ENCODE measurements around the gene CCL13.

CCL13 gene

GRCh38 chr17:34382621-34383124 lies 26.4 kb downstream of the CCL13 start:
- Mint-ChIP-seq H3K36me3 (no peaks in the 10 kb centered on the region), H3K27ac (no peak overlapping the region), H3K4me3 (no peak overlapping the region), H3K9me3 (no peaks in the 10 kb centered on the region), H3K27me3 (peaks cover 29% of the 10 kb centered on the region), H3K4me1 (peaks cover 66% of the 10 kb centered on the region)
- DNase-seq: peak; percentile 37
- CTCF ChIA-PET: interaction anchor here (0.7 to 7.1 kb wide), 10 partner anchors 11 to 211 kb away, joined by 3 to 69 read pairs (median 6); partner anchors contain the start of genes CCL1 and CCL13

- DNase-seq: no peak
- Mint-ChIP-seq H3K36me3 (no peaks in the 10 kb centered on the region), H3K4me3 (no peak overlapping the region), H3K4me1 (peaks cover 70% of the 10 kb centered on the region), H3K27ac (no peak overlapping the region), H3K9me3 (no peaks in the 10 kb centered on the region), H3K27me3 (peaks cover 34% of the 10 kb centered on the region)
- CTCF ChIA-PET: interaction anchor here (0.7 to 7.1 kb wide), 11 partner anchors 11 to 211 kb away, joined by 3 to 69 read pairs (median 5); partner anchors contain the start of genes CCL1 and CCL13
These were observed 26.9 kb downstream of the CCL13 start for GRCh38 chr17:34383216-34383615.

DNA sequence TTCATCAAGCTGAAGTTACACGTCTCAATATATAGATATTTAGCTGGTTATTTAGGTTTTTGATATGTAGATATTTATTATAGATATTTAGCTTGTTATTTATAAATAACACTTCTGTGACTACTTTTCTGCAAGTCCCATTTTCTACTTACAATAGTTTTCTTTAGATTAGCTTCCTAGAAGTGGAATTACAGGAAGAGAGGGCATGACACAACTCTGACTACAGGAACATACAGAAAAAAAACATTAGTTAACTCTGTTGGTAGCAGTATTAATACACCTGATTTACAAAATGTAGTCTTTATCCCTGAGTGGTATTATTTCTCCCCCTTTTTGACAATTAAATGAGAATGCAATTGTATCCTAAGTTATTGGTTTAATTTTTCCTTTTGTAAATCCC lies 28.0 kb downstream of the CCL13 start:
- H3K4me3 Mint-ChIP-seq: no peak overlapping the region
- H3K4me1 Mint-ChIP-seq: peaks cover 65% of the 10 kb centered on the region
- DNase-seq: no peak
- no peak overlapping the region for H3K27ac Mint-ChIP-seq
- CTCF ChIA-PET: interaction anchor here (0.8 to 7.1 kb wide), 4 partner anchors 23 to 183 kb away, joined by 3 to 69 read pairs (median 8); partner anchors contain the start of gene CCL1
- no peaks in the 10 kb centered on the region for H3K9me3 Mint-ChIP-seq
- no peaks in the 10 kb centered on the region for H3K36me3 Mint-ChIP-seq
- peaks cover 39% of the 10 kb centered on the region for H3K27me3 Mint-ChIP-seq

DNA sequence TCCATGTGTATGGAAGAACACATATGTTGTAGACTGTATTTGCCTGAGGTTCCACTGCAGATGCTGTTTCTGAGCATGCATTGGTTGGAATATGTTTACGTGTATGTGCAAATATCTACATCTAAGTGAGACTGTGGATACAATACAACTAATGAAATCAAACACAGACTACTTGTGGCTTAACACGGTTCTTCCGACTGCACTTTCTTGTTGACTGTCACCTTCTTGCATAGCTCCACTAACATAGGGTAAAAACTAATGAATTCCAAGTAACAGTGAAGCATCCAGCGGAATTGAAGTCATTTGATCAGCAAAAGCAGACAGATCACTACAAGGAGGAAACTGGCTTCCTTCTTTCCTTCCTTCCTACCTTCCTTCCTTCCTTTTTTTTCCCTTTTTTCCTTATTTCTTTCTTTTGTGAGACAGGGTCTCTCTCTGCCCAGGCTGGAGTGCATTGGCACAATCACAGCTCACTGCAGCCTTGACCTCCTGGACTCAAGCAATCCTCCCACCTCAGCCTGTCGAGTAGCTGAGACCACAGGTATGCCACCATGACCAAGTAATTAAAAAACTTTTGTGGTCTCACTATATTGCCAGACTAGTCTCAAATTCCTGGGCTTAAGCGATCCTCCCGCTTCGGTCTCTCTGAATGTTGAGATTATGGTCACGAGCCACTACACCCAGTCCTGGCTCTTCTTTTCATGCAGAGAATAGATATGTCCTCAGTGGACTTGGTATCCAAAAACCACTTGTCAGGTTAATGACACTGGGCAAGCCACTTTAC lies 28.7 kb downstream of the CCL13 start:
- DNase-seq: no peak
- no peak overlapping the region for H3K4me3 Mint-ChIP-seq
- H3K4me1 Mint-ChIP-seq: peaks cover 65% of the 10 kb centered on the region
- no peaks in the 10 kb centered on the region for H3K36me3 Mint-ChIP-seq
- H3K27ac Mint-ChIP-seq: no peak overlapping the region
- CTCF ChIA-PET: interaction anchor here (7.1 kb wide), 1 partner anchor 24 kb away, joined by 69 read pairs; the partner anchor contains the start of gene CCL1
- H3K9me3 Mint-ChIP-seq: no peaks in the 10 kb centered on the region
- peaks cover 40% of the 10 kb centered on the region for H3K27me3 Mint-ChIP-seq

- Mint-ChIP-seq H3K27me3 (peaks cover 53% of the 10 kb centered on the region), H3K27ac (no peak overlapping the region), H3K4me3 (no peak overlapping the region), H3K4me1 (peaks cover 65% of the 10 kb centered on the region), H3K36me3 (no peaks in the 10 kb centered on the region), H3K9me3 (no peaks in the 10 kb centered on the region)
- no peak for DNase-seq
- CTCF ChIA-PET: interaction anchor here (7.1 kb wide), 1 partner anchor 25 kb away, joined by 69 read pairs; the partner anchor contains the start of gene CCL1
These were observed 30.0 kb downstream of the CCL13 start for GRCh38 chr17:34386343-34386696.

- Mint-ChIP-seq H3K4me3 (no peak overlapping the region), H3K27me3 (peaks cover 58% of the 10 kb centered on the region), H3K9me3 (no peaks in the 10 kb centered on the region), H3K4me1 (peaks cover 65% of the 10 kb centered on the region), H3K27ac (peak overlapping the region; percentile 24), H3K36me3 (no peaks in the 10 kb centered on the region)
- no peak for DNase-seq
- CTCF ChIA-PET: interaction anchor here (1.2 to 7.1 kb wide), 2 partner anchors 9 to 26 kb away, joined by 5 to 69 read pairs; partner anchors contain the start of gene CCL1
These were observed 30.6 kb downstream of the CCL13 start for GRCh38 chr17:34386697-34387550.

DNA sequence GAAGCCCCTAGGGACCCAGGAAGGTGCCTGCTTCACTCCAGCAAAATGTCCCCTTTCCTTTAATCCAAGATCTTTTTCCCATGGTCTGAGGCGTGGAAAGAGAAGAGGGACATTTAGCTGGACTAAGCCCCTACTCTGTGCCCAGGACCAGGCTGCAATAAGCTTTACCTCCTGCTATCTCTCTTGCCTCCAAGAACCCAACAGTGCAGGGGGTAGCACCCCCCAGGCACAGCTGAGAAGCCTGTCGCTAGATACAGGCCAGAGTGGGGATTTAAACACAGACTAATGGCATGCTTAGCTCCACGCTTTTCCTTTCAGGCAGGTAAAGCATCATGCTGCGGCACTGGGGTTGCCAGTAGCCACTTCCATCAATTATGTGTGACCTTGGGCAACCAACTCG lies 31.3 kb downstream of the CCL13 start:
- peaks cover 60% of the 10 kb centered on the region for H3K4me1 Mint-ChIP-seq
- H3K9me3 Mint-ChIP-seq: no peaks in the 10 kb centered on the region
- no peaks in the 10 kb centered on the region for H3K36me3 Mint-ChIP-seq
- CTCF ChIA-PET: interaction anchor here (1.2 to 7.1 kb wide), 2 partner anchors 9 to 26 kb away, joined by 5 to 69 read pairs; partner anchors contain the start of gene CCL1
- DNase-seq: no peak
- no peak overlapping the region for H3K4me3 Mint-ChIP-seq
- peaks cover 59% of the 10 kb centered on the region for H3K27me3 Mint-ChIP-seq
- no peak overlapping the region for H3K27ac Mint-ChIP-seq

DNA sequence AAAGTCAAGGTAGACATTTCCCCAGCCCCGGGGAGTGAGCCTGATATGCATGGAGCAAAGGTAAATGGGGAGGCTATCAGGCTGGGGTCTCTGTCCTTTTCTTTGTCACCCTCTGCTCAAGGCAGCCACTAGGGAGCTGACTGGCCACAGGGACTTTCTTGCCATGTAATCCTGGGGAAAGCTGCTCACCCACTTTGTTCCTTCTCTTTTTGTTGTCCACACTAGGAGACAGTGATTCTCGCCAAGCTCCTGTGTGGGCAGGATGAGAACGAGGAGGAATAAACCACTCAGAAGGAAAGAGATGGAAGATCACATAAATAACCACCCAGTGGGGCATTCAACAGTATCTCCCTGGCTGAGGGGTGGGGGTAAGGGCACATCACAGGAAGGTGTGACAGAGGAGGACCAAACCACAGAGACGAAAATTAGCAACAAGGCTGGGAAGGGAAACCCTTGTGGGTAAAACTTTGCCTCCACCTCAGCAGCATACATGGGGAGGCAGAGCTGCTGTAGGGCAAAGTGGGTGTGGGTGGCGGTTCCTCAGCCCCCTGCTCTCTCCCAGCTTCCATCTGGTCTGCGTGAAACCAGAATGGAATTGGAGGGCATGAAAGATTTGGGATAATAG lies 33.0 kb downstream of the CCL13 start:
- peak; percentile 45 for DNase-seq
- Mint-ChIP-seq H3K4me3 (no peak overlapping the region), H3K9me3 (no peaks in the 10 kb centered on the region), H3K27me3 (peaks cover 68% of the 10 kb centered on the region), H3K4me1 (peaks cover 45% of the 10 kb centered on the region), H3K27ac (peak overlapping the region; percentile 24), H3K36me3 (no peaks in the 10 kb centered on the region)
- CTCF ChIA-PET: interaction anchor here (0.6 to 1.7 kb wide), 4 partner anchors 27 to 189 kb away, joined by 3 to 10 read pairs (median 3); partner anchors contain the start of gene CCL1

- H3K36me3 Mint-ChIP-seq: no peaks in the 10 kb centered on the region
- no peaks in the 10 kb centered on the region for H3K9me3 Mint-ChIP-seq
- H3K4me1 Mint-ChIP-seq: peaks cover 37% of the 10 kb centered on the region
- H3K27me3 Mint-ChIP-seq: peaks cover 72% of the 10 kb centered on the region
- H3K4me3 Mint-ChIP-seq: no peak overlapping the region
- H3K27ac Mint-ChIP-seq: no peak overlapping the region
- CTCF ChIA-PET: interaction anchor here (0.6 kb wide), 1 partner anchor 611 kb away, joined by 3 read pairs; no protein-coding TSS in a partner anchor
- DNase-seq: no peak
These were observed 34.4 kb downstream of the CCL13 start for GRCh38 chr17:34390649-34391048.

- no peak for DNase-seq
- H3K4me1 Mint-ChIP-seq: peaks cover 37% of the 10 kb centered on the region
- CTCF ChIA-PET: interaction anchor here (1.5 kb wide), 1 partner anchor 30 kb away, joined by 9 read pairs; no protein-coding TSS in a partner anchor
These were observed 35.0 kb downstream of the CCL13 start for GRCh38 chr17:34391241-34391640.

GRCh38 chr17:34393401-34393800 lies 37.1 kb downstream of the CCL13 start:
- peaks cover 64% of the 10 kb centered on the region for H3K27me3 Mint-ChIP-seq
- DNase-seq: no peak
- no peak overlapping the region for H3K27ac Mint-ChIP-seq
- no peak overlapping the region for H3K4me3 Mint-ChIP-seq
- CTCF ChIA-PET: no interaction called here
- no peaks in the 10 kb centered on the region for H3K9me3 Mint-ChIP-seq
- no peaks in the 10 kb centered on the region for H3K36me3 Mint-ChIP-seq
- H3K4me1 Mint-ChIP-seq: peaks cover 24% of the 10 kb centered on the region

More at GRCh38 chr17:34391241-34391640, 35.0 kb downstream of the CCL13 start:
- Mint-ChIP-seq H3K27ac (no peak overlapping the region), H3K36me3 (no peaks in the 10 kb centered on the region), H3K9me3 (no peaks in the 10 kb centered on the region), H3K27me3 (peaks cover 67% of the 10 kb centered on the region), H3K4me3 (no peak overlapping the region)

DNA sequence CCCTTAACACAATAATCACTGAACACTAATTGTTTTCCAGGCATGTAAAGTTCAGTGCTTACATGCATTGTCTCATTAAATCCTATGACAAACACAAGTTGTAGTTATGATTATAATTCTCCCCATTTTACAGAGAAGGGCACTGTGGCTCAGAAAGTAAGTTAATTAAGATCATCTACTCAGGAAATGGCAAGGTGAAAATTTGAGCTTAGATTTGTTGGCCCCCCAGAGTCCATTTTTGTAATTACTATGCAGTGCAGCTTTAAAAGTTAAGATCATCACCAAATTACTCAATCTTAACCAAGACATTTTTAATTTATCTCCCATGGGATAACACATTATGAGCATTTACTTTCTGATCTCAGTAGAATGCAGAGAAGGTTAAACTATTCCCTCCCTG lies 41.0 kb downstream of the CCL13 start:
- no peaks in the 10 kb centered on the region for H3K9me3 Mint-ChIP-seq
- CTCF ChIA-PET: interaction anchor here (0.8 to 1.9 kb wide), 7 partner anchors 8 to 196 kb away, joined by 3 to 7 read pairs (median 5); partner anchors contain the start of gene CCL1
- H3K4me1 Mint-ChIP-seq: peaks cover 22% of the 10 kb centered on the region

GRCh38 chr17:34398990-34399389 lies 42.7 kb downstream of the CCL13 start:
- H3K27ac Mint-ChIP-seq: no peak overlapping the region
- CTCF ChIA-PET: interaction anchor here (1.2 to 2.9 kb wide), 2 partner anchors 16 to 38 kb away, joined by 3 to 15 read pairs; no protein-coding TSS in a partner anchor
- H3K36me3 Mint-ChIP-seq: no peaks in the 10 kb centered on the region
- peaks cover 22% of the 10 kb centered on the region for H3K4me1 Mint-ChIP-seq
- DNase-seq: no peak
- H3K27me3 Mint-ChIP-seq: peaks cover 46% of the 10 kb centered on the region
- no peaks in the 10 kb centered on the region for H3K9me3 Mint-ChIP-seq
- H3K4me3 Mint-ChIP-seq: no peak overlapping the region

More for the DNA sequence above, 41.0 kb downstream of the CCL13 start:
- DNase-seq: no peak
- peaks cover 58% of the 10 kb centered on the region for H3K27me3 Mint-ChIP-seq
- no peaks in the 10 kb centered on the region for H3K36me3 Mint-ChIP-seq
- H3K4me3 Mint-ChIP-seq: no peak overlapping the region
- no peak overlapping the region for H3K27ac Mint-ChIP-seq

All from activated naive CD4-positive, alpha-beta T cell treated with anti-CD3 and anti-CD28 coated beads, Interleukin-2, amount 10 ng/mL, durations not matched to agents 7 days and 5 days (primary cell).